Progenitor cell of endocrine pancreas (in vitro differentiated cells): Measurements from ENCODE around the gene L3MBTL1. TPM values are rescaled to one million over a fixed set of nuclear protein-coding genes. Genes with fewer than 3 reads are reported as not detected.

Experiments used
- DNase-seq: peaks from one replicate; pipeline ENCODE4 v3.0.0; 2021; ENCODE audit warnings: low spot score; ENCODE audit not compliant: unreplicated experiment
- H3K27ac Mint-ChIP-seq: 2 replicates; pipeline ENCODE4 v1.8.0; 2021; ENCODE audit warnings: mild to moderate bottlenecking, moderate library complexity, mixed read lengths
- H3K27me3 Mint-ChIP-seq: 2 replicates; pipeline ENCODE4 v1.8.0; 2021; ENCODE audit warnings: mixed read lengths
- H3K36me3 Mint-ChIP-seq: 2 replicates; pipeline ENCODE4 v1.8.0; 2022; ENCODE audit warnings: mixed read lengths; ENCODE audit not compliant: insufficient read depth
- H3K4me1 Mint-ChIP-seq: 2 replicates; pipeline ENCODE4 v1.8.0; 2021; ENCODE audit warnings: low read depth, mixed read lengths
- H3K4me3 Mint-ChIP-seq: 2 replicates; pipeline ENCODE4 v1.8.0; 2021; ENCODE audit warnings: low read depth, mild to moderate bottlenecking, moderate library complexity, mixed read lengths
- H3K9me3 Mint-ChIP-seq: 2 replicates; pipeline ENCODE4 v1.8.0; 2021; ENCODE audit warnings: low read depth, mixed read lengths
- CTCF ChIP-seq: fragments of 200-600 bp; sonication (generic); IDR thresholded peaks from one replicate; pipeline ENCODE4 v1.5.0; 2021; ENCODE audit warnings: antibody characterized with exemption, mild to moderate bottlenecking; ENCODE audit not compliant: unreplicated experiment
- total RNA-seq: library from RNA; stranded (reverse); gene quantifications from 2 replicates; pipeline ENCODE4 v1.2.1, GENCODE V29; 2021

L3MBTL1 gene
- total RNA-seq, 1 donor from 2014 or later = 45.7 TPM

DNA sequence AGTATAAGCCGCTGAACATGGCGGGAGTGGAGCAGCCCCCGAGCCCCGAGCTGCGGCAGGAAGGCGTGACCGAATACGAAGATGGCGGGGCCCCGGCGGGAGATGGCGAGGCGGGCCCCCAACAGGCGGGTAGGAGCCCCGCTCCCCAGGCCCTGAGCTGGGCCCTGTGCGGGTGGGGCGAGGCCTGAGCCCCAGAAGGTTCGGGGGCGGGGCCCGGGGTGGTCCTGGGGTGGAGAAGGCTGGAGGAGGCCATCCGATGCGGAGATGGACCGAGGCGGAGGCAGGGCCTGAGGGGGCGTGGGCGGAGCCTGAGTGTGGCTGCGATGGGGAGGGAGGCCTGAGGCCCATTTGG lies 7.1 kb downstream of the L3MBTL1 start:
- H3K27me3 Mint-ChIP-seq = no peaks in the 10 kb centered on the region
- H3K4me3 Mint-ChIP-seq = peak overlapping the region; percentile 96
- peaks cover 5% of the 10 kb centered on the region for H3K36me3 Mint-ChIP-seq
- H3K27ac Mint-ChIP-seq = peak overlapping the region; percentile 97
- peaks cover 2% of the 10 kb centered on the region for H3K4me1 Mint-ChIP-seq
- TF ChIP-seq CTCF = no peak
- no peaks in the 10 kb centered on the region for H3K9me3 Mint-ChIP-seq
- DNase-seq = peak; percentile 27

DNA sequence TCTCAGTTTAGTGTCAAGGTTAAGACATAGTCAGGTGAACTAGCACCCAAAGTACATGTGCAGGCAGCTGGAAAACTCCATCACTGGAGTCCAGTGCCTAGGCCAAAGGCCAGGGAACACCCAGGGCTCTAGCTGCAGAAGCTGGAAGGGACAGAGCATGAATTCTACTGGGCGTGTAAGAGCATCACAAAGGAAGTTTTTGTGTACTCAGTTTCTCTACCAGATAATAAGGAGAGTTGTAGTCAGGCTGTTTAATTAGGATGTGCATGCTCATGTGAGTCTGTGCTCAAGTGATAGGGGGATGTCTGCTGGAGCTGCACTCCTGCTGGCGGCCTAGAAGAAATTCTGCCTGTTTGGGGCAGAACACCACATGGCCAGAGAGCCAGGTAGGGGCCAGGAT lies 8.1 kb downstream of the L3MBTL1 start:
- TF ChIP-seq CTCF = no peak
- Mint-ChIP-seq H3K27ac (no peak overlapping the region), H3K9me3 (no peaks in the 10 kb centered on the region), H3K36me3 (peaks cover 11% of the 10 kb centered on the region), H3K27me3 (no peaks in the 10 kb centered on the region), H3K4me3 (peak overlapping the region; percentile 96), H3K4me1 (peaks cover 2% of the 10 kb centered on the region)
- DNase-seq = no peak

- Mint-ChIP-seq H3K36me3 (peaks cover 12% of the 10 kb centered on the region), H3K27me3 (no peaks in the 10 kb centered on the region), H3K9me3 (no peaks in the 10 kb centered on the region), H3K27ac (no peak overlapping the region), H3K4me3 (no peak overlapping the region), H3K4me1 (peaks cover 2% of the 10 kb centered on the region)
- DNase-seq = no peak
- no peak for TF ChIP-seq CTCF
These were observed 8.8 kb downstream of the L3MBTL1 start for GRCh38 chr20:43516251-43516824.

GRCh38 chr20:43520074-43520630 lies 12.7 kb downstream of the L3MBTL1 start:
- Mint-ChIP-seq H3K27me3 (no peaks in the 10 kb centered on the region), H3K4me1 (peaks cover 2% of the 10 kb centered on the region), H3K9me3 (no peaks in the 10 kb centered on the region), H3K4me3 (no peak overlapping the region), H3K27ac (no peak overlapping the region), H3K36me3 (peaks cover 14% of the 10 kb centered on the region)
- no peak for DNase-seq
- no peak for TF ChIP-seq CTCF

- Mint-ChIP-seq H3K4me1 (no peaks in the 10 kb centered on the region), H3K27ac (no peak overlapping the region), H3K9me3 (no peaks in the 10 kb centered on the region), H3K36me3 (peaks cover 6% of the 10 kb centered on the region), H3K4me3 (no peak overlapping the region), H3K27me3 (no peaks in the 10 kb centered on the region)
- no peak for DNase-seq
- TF ChIP-seq CTCF = no peak
These were observed 17.5 kb downstream of the L3MBTL1 start for GRCh38 chr20:43525021-43525420.
